Measurements from ENCODE around the gene LCE2A. TPM values are rescaled to one million over a fixed set of nuclear protein-coding genes. Genes with fewer than 3 reads are reported as not detected.

Gene LCE2A
- total RNA-seq, 1 donor from 2014 or later: not detected

Other genes with a start within 250 kb of the LCE2A start
- gene LCE5A, start 187.5 kb upstream of the LCE2A start, total RNA-seq: not detected in 2 replicates
- gene CRCT1, start 183.9 kb upstream of the LCE2A start, total RNA-seq: not detected in 2 replicates
- gene LCE3E, start 131.6 kb upstream of the LCE2A start, total RNA-seq: not detected in 2 replicates
- not detected in 2 replicates for gene LCE3D, start 117.8 kb upstream of the LCE2A start, total RNA-seq
- not detected in 2 replicates for gene LCE3C, start 98.1 kb upstream of the LCE2A start, total RNA-seq
- not detected in 2 replicates for gene LCE3B, start 84.5 kb upstream of the LCE2A start, total RNA-seq
- gene LCE3A, start 75.2 kb upstream of the LCE2A start, total RNA-seq: not detected in 2 replicates
- gene LCE2D, start 35.0 kb upstream of the LCE2A start, total RNA-seq: not detected in 2 replicates
- not detected in 2 replicates for gene LCE2C, start 23.1 kb upstream of the LCE2A start, total RNA-seq
- gene LCE2B, start 12.2 kb upstream of the LCE2A start, total RNA-seq: not detected in 2 replicates
- not detected in 2 replicates for gene LCE4A, start 9.8 kb downstream of the LCE2A start, total RNA-seq
- not detected in 2 replicates for gene KPRP, start 59.7 kb downstream of the LCE2A start, total RNA-seq
- not detected in 2 replicates for gene LCE1F, start 76.8 kb downstream of the LCE2A start, total RNA-seq
- gene LCE1E, start 87.9 kb downstream of the LCE2A start, total RNA-seq: not detected in 2 replicates
- not detected in 2 replicates for gene LCE1D, start 98.4 kb downstream of the LCE2A start, total RNA-seq
- not detected in 2 replicates for gene LCE1C, start 108.3 kb downstream of the LCE2A start, total RNA-seq
- not detected in 2 replicates for gene LCE1B, start 113.6 kb downstream of the LCE2A start, total RNA-seq
- gene LCE1A, start 129.1 kb downstream of the LCE2A start, total RNA-seq: not detected in 2 replicates
- not detected in 2 replicates for gene LCE6A, start 144.5 kb downstream of the LCE2A start, total RNA-seq
- not detected in 2 replicates for gene LCE7A, start 161.7 kb downstream of the LCE2A start, total RNA-seq
- not detected in 2 replicates for gene SMCP, start 180.0 kb downstream of the LCE2A start, total RNA-seq
- not detected in 2 replicates for gene IVL, start 210.2 kb downstream of the LCE2A start, total RNA-seq
- gene SPRR5, start 248.9 kb downstream of the LCE2A start, total RNA-seq: not detected in 2 replicates

All from osteocyte (in vitro differentiated cells).